ENCODE data around the gene ADD2.
"Not testable (repeated sequence)": the region's sequence is repeated elsewhere in the genome, so short reads cannot be mapped to it uniquely, and the experiment has no call there.

ADD2 gene

GRCh38 chr2:70748002-70748784, 19.8 kb downstream of the ADD2 start:
- DNase-seq = no peak

DNA sequence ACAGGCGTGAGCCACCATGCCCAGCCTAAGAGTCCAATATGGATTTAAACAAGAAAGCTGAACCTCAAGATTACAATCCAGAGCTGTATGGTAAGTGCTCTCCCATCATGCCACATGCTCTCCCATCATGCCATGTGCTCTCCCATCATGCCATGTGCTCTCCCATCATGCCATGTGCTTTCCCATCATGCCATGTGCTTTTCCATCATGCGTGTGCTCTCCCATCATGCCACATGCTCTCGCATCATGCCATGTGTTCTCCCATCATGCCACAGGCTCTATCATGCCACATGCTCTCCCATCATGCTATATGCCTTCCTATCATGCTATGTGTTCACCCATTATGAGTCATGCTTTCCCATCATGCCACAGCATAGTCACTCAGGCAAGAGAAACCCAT, 20.7 kb downstream of the ADD2 start:
- no peak for DNase-seq

DNA sequence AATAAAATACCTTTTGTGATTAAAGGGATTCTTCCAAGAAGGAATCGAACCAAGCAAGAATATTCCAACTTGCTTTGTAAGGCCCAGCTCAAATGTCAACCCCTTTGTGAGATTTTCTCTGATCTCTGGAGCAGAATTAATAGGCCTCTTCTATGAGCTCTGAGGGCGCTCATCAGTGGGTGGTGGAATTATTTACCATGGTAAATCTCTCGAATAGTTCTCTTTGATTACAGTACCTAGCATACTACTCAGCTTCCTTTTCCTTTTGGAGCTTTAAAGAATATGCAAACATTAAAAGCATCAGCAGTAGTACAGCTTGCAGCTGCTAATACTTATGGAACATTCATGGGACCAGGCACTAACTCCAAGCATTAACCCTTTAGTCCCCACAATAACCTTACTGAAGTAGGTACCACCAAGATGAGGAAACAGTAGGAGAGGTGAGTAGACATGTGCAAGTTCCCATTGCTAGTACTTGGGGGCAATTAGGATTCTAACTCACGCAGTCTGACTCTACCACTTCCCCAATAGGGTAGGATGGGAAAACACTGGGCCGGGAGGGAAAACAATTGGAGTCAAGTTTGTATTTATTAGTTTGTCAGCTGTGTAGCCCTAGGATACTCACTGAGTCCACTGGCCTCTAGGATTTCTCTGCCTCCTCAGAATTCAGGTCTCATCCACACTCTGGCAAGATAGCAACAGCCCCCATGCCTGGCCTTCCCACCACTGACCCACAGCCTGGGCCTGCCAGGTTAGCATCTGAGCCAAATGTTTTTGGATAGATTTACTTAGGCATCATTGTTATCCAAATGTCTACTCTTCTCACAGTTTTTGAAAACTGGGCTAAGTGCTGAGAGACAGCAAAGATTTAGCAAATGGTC, 21.7 kb downstream of the ADD2 start:
- DNase-seq = no peak

- no peak for DNase-seq
Measured at GRCh38 chr2:70745276-70745825, 22.6 kb downstream of the ADD2 start.

DNA sequence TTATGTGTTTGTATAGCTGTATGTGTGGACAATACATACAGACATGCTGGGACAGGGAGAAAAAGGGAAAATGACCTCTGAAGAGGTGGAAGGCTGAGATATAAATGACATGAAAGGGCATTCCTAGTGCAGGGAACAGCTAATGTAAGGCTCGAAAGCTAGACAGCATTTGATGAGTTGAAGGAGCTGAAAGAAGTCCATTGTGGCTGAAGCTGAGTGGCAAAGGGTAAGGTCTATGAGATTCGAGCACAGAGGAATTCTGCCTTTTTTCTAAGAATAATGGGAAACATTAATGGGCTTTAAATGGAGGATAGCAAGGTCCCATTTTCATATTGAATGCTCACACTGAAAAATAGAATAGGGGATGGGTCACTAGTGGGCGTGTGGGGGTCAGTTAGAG, 23.6 kb downstream of the ADD2 start:
- DNase-seq = no peak

- DNase-seq = no peak
Measured at GRCh38 chr2:70743677-70744076, 24.3 kb downstream of the ADD2 start.

DNA sequence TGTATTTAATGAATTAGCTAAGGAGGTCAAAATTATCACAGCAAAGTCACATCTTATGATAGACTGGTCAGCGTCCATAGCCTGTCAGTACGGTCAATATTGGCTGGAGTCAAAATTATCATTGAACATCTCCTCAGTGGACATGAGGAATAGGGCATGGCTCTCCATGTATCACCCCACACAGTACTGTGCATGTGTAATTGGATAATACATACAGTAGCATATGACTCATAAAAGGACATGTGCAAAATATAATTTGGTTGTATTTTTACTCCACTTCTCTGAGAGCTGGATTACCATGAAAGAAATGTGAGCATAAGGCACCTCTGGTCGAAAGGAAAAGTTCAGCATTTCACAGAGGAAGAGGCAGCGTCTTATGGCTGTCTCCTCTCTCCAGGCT, 24.9 kb downstream of the ADD2 start:
- no peak for DNase-seq

- DNase-seq = not testable (repeated sequence)
Measured at GRCh38 chr2:70739492-70739891, 28.5 kb downstream of the ADD2 start.

DNA sequence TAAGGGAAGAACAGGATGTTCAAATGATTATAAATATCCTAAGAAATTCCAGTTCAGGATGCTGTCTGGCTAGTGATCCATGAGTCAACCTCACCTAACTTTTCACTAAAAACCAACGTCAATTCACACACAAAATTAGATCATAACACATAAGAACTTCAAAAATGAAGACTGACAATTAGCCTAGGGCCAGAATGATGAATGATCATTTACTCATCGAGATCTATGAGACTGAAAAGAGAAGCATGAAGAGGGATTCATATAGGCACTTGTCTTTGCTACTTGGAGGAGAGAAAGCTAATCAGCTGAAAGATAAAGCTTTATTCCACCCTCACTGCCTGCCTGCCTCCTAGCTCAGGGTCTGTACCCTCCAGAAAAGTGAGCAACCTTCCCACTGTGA, 29.8 kb downstream of the ADD2 start:
- DNase-seq = no peak

GRCh38 chr2:70735071-70735470, 32.9 kb downstream of the ADD2 start:
- DNase-seq = no peak

- DNase-seq = no peak
Measured at GRCh38 chr2:70733646-70734180, 34.3 kb downstream of the ADD2 start.

GRCh38 chr2:70732766-70733645, 35.0 kb downstream of the ADD2 start:
- DNase-seq = no peak

DNA sequence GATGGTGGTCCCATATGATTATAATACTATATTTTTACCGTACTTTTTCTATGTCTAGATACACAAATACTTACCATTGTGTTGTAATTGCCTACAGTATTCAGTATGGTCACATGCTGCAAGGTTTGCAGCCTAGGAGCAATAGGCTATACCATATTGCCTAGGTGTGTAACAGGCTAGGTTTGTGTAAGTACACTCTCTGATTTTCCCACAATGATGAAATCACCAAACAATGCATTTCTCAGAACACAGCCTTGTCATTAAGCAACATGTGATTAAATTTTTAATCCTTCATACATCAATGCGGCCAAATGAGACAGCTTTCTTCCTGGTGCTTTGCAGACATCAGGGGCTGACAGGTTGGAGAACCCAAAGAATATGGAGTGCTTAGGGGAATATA, 37.3 kb downstream of the ADD2 start:
- no peak for DNase-seq

- no peak for DNase-seq
Measured at GRCh38 chr2:70729647-70730046, 38.4 kb downstream of the ADD2 start.

DNA sequence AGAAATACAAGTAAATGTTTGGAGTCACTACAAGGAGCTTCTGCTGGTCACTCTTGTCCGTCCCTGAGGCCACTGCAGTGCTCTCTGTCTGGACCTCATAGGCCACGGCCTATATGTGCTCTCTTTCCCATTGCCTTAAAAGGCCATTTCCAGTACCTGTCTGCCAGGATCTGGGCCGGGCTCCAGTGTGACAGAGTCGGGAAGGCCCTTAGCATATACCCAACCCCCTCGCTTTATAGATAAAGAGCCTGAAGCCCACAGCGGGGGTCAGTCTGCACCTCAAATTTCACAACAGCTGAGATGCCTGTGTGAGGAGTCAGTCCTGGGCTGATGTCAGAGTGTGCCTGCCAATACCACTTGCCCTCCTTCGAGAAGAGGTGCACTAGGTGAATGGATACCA, 39.9 kb downstream of the ADD2 start:
- no peak for DNase-seq

- no peak for DNase-seq
Measured at GRCh38 chr2:70726947-70727725, 40.9 kb downstream of the ADD2 start.

- no peak for DNase-seq
Measured at GRCh38 chr2:70725505-70725904, 42.5 kb downstream of the ADD2 start.

DNA sequence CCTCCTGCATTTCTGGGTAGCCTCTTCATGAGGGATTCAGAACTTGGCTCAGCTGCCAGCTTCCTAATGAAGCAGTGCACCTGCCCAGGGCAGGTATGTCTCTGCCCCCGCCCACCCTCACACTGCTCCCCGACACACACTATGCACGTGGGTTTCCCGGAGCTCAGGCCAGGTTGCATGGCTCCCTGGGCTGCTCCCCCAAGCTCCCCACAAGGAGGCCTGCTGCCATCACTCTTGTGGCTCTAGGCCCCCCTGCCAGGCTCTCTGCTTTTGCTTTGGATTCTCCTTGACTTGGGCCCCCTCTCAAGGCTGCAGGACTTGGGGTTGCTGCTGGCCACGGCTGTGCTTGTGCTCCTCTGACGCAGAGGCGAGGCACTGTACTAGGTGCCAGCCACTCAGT, 43.6 kb downstream of the ADD2 start:
- DNase-seq = no peak

GRCh38 chr2:70723286-70723885, 44.6 kb downstream of the ADD2 start:
- DNase-seq = no peak

DNA sequence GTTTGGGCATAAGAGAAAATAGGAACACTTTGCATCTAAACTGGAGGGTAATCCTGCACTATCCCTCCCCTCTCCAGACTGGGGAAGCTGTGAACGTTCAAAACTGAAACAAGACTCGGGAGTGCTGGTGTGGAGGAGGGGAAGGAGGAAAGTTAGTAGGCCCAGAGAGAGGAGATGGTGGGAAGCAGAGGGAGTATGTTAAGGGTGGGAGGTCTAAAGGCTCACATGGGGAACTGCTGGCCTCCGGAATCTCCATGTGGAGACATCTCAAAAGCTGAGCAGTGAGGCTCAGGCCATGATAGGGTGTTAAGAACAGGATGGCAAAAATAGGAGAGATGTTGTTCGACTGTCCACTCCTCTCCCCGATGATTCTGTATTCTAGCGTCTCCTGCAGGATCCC, 47.9 kb downstream of the ADD2 start:
- no peak for DNase-seq

GRCh38 chr2:70719231-70719630, 48.8 kb downstream of the ADD2 start:
- no peak for DNase-seq

All from activated CD4-positive, alpha-beta T cell treated with anti-CD3 and anti-CD28 coated beads, Interleukin-2, amount 50 U/mL, for 16 hours (primary cell).